DOHH2 (cell line): ENCODE results near the gene P2RX7.

ENCODE experiments used
- CTCF ChIP-seq: fragments of 200-600 bp; sonication (generic); IDR thresholded peaks from one replicate; pipeline ENCODE4 v1.5.1; 2014; ENCODE audit warnings: antibody characterized with exemption, mild to moderate bottlenecking, low read depth, low read length; ENCODE audit not compliant: poor library complexity, severe bottlenecking
- EZH2phosphoT487 ChIP-seq: fragments of 200-600 bp; sonication (generic); IDR thresholded peaks from 2 replicates; pipeline ENCODE4 v1.6.1; 2017; ENCODE audit warnings: borderline replicate concordance, mild to moderate bottlenecking, antibody characterized with exemption, low read length, moderate library complexity, mixed read lengths

- TF ChIP-seq CTCF, result no peak
- TF ChIP-seq EZH2phosphoT487, result no peak
Observed at GRCh38 chr12:121205491-121205890, 72.8 kb downstream of the P2RX7 start.
